Common myeloid progenitor, CD34-positive (primary cell): ENCODE measurements around the gene PADI1.
"Not testable (repeated sequence)": the region's sequence is repeated elsewhere in the genome, so short reads cannot be mapped to it uniquely, and the experiment has no call there.

Experiments used
- CTCF ChIA-PET: fragments of 350-600 bp; sonication (Branson Sonifier 250); formaldehyde crosslinking; loops from one replicate; lab custom pipeline; 2021; ENCODE audit warnings: antibody characterized with exemption; lab: Charles Lee
- POLR2A ChIA-PET: fragments of 350-600 bp; sonication (Branson Sonifier 250); formaldehyde crosslinking; loops from one replicate; lab custom pipeline; 2021; ENCODE audit warnings: antibody characterized with exemption; lab: Charles Lee
- DNase-seq, 3 donors: peaks; one replicate each; pipeline versions ENCODE4 v3.0.0 to v3.0.0-alpha.2; 2013
- H3K27ac ChIP-seq, 2 experiments: 1 replicate in 1 of 2; 2 replicates in 1 of 2; pipeline ENCODE4 v1.7.0; 2013; ENCODE audit warnings: inconsistent platforms in 2 of 2, low read length in 2 of 2, mild to moderate bottlenecking in 2 of 2, low read depth in 1 of 2, moderate library complexity in 1 of 2; ENCODE audit not compliant: severe bottlenecking in 2 of 2, insufficient read depth in 1 of 2, poor library complexity in 1 of 2
- H3K27me3 ChIP-seq, 5 experiments: replicated peaks in 2 of 5; 1 replicate in 3 of 5; 2 replicates in 2 of 5; pipeline versions ENCODE4 v1.6.1 to v1.7.0; 2013; ENCODE audit warnings: low read length in 4 of 5, mild to moderate bottlenecking in 2 of 5, moderate library complexity in 2 of 5, inconsistent platforms in 1 of 5; ENCODE audit not compliant: insufficient read depth in 5 of 5, control insufficient read depth in 4 of 5
- H3K36me3 ChIP-seq, 4 experiments: 1 replicate in 2 of 4; 2 replicates in 2 of 4; pipeline versions ENCODE4 v1.6.1 to v1.7.0; 2013; ENCODE audit warnings: low read length in 3 of 4, control low read depth in 1 of 4, mild to moderate bottlenecking in 1 of 4; ENCODE audit not compliant: control insufficient read depth in 4 of 4, insufficient read depth in 4 of 4
- H3K4me1 ChIP-seq, 4 experiments: 1 replicate in 3 of 4; 2 replicates in 1 of 4; pipeline versions ENCODE4 v1.6.1 to v1.7.1; 2013; ENCODE audit warnings: low read length in 3 of 4, mild to moderate bottlenecking in 3 of 4, control low read depth in 1 of 4, inconsistent platforms in 1 of 4, moderate library complexity in 1 of 4; ENCODE audit not compliant: control insufficient read depth in 4 of 4, insufficient read depth in 4 of 4; ENCODE audit errors: control extremely low read depth in 1 of 4
- H3K4me3 ChIP-seq, 7 experiments: 1 replicate in 4 of 7; 2 replicates in 3 of 7; pipeline versions ENCODE4 v1.5.1 to v1.7.0; 2013; ENCODE audit warnings: mild to moderate bottlenecking in 7 of 7, low read length in 6 of 7, moderate library complexity in 6 of 7, inconsistent platforms in 2 of 7, low read depth in 2 of 7, control low read depth in 1 of 7; ENCODE audit not compliant: insufficient read depth in 4 of 7, control insufficient read depth in 1 of 7; ENCODE audit errors: extremely low read depth in 1 of 7
- H3K9me3 ChIP-seq, 5 experiments: 1 replicate in 4 of 5; 2 replicates in 1 of 5; pipeline versions ENCODE4 v1.6.1 to v1.7.1; 2013; ENCODE audit warnings: low read length in 4 of 5, mild to moderate bottlenecking in 2 of 5, inconsistent platforms in 1 of 5, low read depth in 1 of 5, moderate library complexity in 1 of 5; ENCODE audit not compliant: control insufficient read depth in 4 of 5, insufficient read depth in 2 of 5; ENCODE audit errors: control extremely low read depth in 1 of 5
- WGBS: methylation state at CpG from one replicate; pipeline ENCODE4 v1.1.5; 2013; ENCODE audit not compliant: insufficient coverage; 5-methylcytosine and 5-hydroxymethylcytosine counted together

PADI1 gene

GRCh38 chr1:17239420-17239819, 34.5 kb downstream of the PADI1 start:
- WGBS = 27% methylated on average over 1 of the region's 1 CpG
- POLR2A ChIA-PET = interaction anchor here (0.6 kb wide), 1 partner anchor 619 kb away, joined by 4 read pairs; no protein-coding TSS in a partner anchor
- DNase-seq = peak; percentile 88 to 95 (median 93)

GRCh38 chr1:17241011-17241779, 36.3 kb downstream of the PADI1 start:
- H3K27me3 ChIP-seq, H3K9me3 ChIP-seq, H3K27ac ChIP-seq, H3K36me3 ChIP-seq, H3K4me3 ChIP-seq: not testable (repeated sequence)
- H3K4me1 ChIP-seq = peaks cover 0 to 19% (median 16%) of the 10 kb centered on the region in 4 experiments
- CTCF ChIA-PET = interaction anchor here (1.1 to 11.7 kb wide), 4 partner anchors 34 to 117 kb away, joined by 4 to 156 read pairs (median 20); no protein-coding TSS in a partner anchor
- WGBS = 65% methylated on average over 12 of the region's 28 CpGs
- peak in 1 of 3 donors; percentile 36 for DNase-seq
- POLR2A ChIA-PET = interaction anchor here (1.0 kb wide), 1 partner anchor 67 kb away, joined by 3 read pairs; the partner anchor contains the start of gene PADI4

More at GRCh38 chr1:17239420-17239819, 34.5 kb downstream of the PADI1 start:
- CTCF ChIA-PET = interaction anchor here (0.9 to 11.7 kb wide), 6 partner anchors 16 to 166 kb away, joined by 3 to 156 read pairs (median 6); no protein-coding TSS in a partner anchor
- Histone ChIP-seq H3K36me3 (no peaks in the 10 kb centered on the region), H3K27me3 (peaks cover 0 to 4% (median 0%) of the 10 kb centered on the region in 5 experiments), H3K4me1 (peaks cover 0 to 9% (median 6%) of the 10 kb centered on the region in 4 experiments), H3K9me3 (no peaks in the 10 kb centered on the region), H3K27ac (no peak overlapping the region), H3K4me3 (no peak overlapping the region)

GRCh38 chr1:17241780-17242074, 36.8 kb downstream of the PADI1 start:
- POLR2A ChIA-PET, DNase-seq, H3K9me3 ChIP-seq, H3K4me3 ChIP-seq, H3K27me3 ChIP-seq, H3K36me3 ChIP-seq, H3K27ac ChIP-seq: not testable (repeated sequence)
- peaks cover 0 to 22% (median 17%) of the 10 kb centered on the region in 4 experiments for H3K4me1 ChIP-seq
- 85% methylated on average over 9 of the region's 11 CpGs for WGBS
- CTCF ChIA-PET = interaction anchor here (1.0 kb wide), 3 partner anchors 31 to 120 kb away, joined by 3 to 4 read pairs (median 3); no protein-coding TSS in a partner anchor

GRCh38 chr1:17243274-17243673, 38.3 kb downstream of the PADI1 start:
- ChIA-PET CTCF (no interaction called here), POLR2A (no interaction called here)
- peaks cover 0 to 26% (median 16%) of the 10 kb centered on the region in 4 experiments for H3K4me1 ChIP-seq
- no CpG with 5 or more reads among the region's 1 CpG for WGBS
- peaks cover 0 to 4% (median 0%) of the 10 kb centered on the region in 5 experiments for H3K27me3 ChIP-seq
- no peak overlapping the region for H3K27ac ChIP-seq
- no peaks in the 10 kb centered on the region for H3K36me3 ChIP-seq
- no peaks in the 10 kb centered on the region for H3K9me3 ChIP-seq
- H3K4me3 ChIP-seq = no peak overlapping the region
- no peak for DNase-seq

GRCh38 chr1:17244821-17245740, 40.2 kb downstream of the PADI1 start:
- CTCF ChIA-PET = interaction anchor here (1.0 to 2.9 kb wide), 9 partner anchors 8 to 193 kb away, joined by 3 to 20 read pairs (median 4); no protein-coding TSS in a partner anchor
- no peaks in the 10 kb centered on the region for H3K9me3 ChIP-seq
- no peak overlapping the region for H3K27ac ChIP-seq
- H3K4me3 ChIP-seq = no peak overlapping the region
- H3K36me3 ChIP-seq = no peaks in the 10 kb centered on the region
- DNase-seq = no peak
- 88% methylated on average over 10 of the region's 14 CpGs for WGBS
- POLR2A ChIA-PET = interaction anchor here (0.6 kb wide), 1 partner anchor 49 kb away, joined by 3 read pairs; no protein-coding TSS in a partner anchor
- H3K4me1 ChIP-seq = peaks cover 0 to 33% (median 20%) of the 10 kb centered on the region in 4 experiments
- peaks cover 0 to 4% (median 0%) of the 10 kb centered on the region in 5 experiments for H3K27me3 ChIP-seq

- no peak for DNase-seq
- Histone ChIP-seq H3K27ac (no peak overlapping the region), H3K4me3 (no peak overlapping the region), H3K9me3 (no peaks in the 10 kb centered on the region), H3K36me3 (no peaks in the 10 kb centered on the region), H3K4me1 (peaks cover 0 to 40% (median 28%) of the 10 kb centered on the region in 4 experiments), H3K27me3 (peaks cover 0 to 4% (median 0%) of the 10 kb centered on the region in 5 experiments)
- ChIA-PET CTCF (interaction anchor here (0.8 to 2.9 kb wide), 11 partner anchors 9 to 194 kb away, joined by 3 to 20 read pairs (median 4); no protein-coding TSS in a partner anchor), POLR2A (interaction anchor here (0.6 kb wide), 1 partner anchor 48 kb away, joined by 3 read pairs; no protein-coding TSS in a partner anchor)
- WGBS = 81% methylated on average over 7 of the region's 7 CpGs
Observed at GRCh38 chr1:17245816-17246325, 40.9 kb downstream of the PADI1 start.
